ENCODE data around the gene TRIM48.
"Not testable (repeated sequence)": the region's sequence is repeated elsewhere in the genome, so short reads cannot be mapped to it uniquely, and the experiment has no call there.

TRIM48 gene, protein sequence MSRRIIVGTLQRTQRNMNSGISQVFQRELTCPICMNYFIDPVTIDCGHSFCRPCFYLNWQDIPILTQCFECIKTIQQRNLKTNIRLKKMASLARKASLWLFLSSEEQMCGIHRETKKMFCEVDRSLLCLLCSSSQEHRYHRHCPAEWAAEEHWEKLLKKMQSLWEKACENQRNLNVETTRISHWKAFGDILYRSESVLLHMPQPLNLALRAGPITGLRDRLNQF

DNA sequence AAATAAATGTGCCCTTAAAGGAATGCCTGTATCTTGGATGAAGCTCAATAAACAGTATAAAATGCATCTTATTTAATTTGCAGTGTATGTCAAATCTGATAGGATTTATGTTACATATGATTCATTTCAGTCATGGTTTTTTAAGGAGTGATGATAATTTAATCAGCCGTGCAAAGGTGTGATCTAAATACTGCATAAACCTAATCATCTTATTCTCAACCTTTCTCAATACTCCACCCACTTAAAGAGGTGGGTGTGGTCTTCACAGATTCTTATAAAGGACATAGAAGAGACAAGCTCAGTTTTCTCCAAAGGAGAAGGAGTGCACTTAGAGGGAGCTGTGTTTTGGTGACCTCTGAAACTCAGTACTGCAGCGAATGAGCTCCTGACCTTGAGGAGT is at the start of gene TRIM48:
Gene TRIM48 (plus strand): TSS at position 301 of the 400 bp plus-strand sequence. CDS start 113 bp downstream, outside the sequence.
- not testable (repeated sequence) for DNase-seq

DNA sequence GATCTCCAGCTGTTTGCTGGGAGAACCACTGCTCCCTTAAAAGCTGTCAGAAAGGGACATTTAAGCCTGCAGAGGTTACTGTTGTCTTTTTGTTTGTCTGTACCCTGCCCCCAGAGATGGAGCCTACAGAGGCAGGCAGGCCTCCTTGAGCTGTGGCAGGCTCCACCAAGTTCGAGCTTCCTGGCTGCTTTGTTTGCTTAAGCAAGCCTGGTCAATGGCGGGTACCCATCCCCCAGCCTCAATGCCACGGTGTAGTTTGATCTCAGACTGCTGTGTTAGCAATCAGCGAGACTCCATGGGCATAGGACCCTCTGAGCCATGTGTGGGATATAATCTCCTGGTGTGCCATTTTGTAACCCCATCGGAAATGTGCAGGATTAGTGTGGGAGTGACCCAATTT is 23.6 kb upstream of the TRIM48 start:
- DNase-seq, result not testable (repeated sequence)

DNA sequence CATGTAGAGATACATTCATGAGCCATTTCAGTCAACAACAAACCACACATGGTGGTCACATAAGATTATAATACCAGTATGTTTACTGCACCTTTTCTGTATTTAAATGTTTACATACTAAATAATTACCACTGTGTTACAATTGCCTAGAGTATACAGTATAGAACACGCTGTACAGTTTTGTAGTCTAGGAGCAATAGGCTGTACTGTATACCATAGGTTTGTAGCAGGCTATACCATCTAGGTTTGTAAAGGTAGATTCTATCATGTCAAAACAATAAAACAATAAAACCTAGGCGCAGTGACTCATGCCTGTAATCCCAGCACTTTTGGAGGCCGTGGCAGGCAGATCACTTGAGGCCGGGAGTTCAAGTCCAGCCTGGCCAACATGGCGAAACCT is 1.1 kb downstream of the TRIM48 start:
- DNase-seq, result no peak

Data from 8988T (cell line).